Uterus (tissue), 4 donors: ENCODE results near the gene TRABD. TPM values are rescaled to one million over a fixed set of nuclear protein-coding genes. Genes with fewer than 3 reads are reported as not detected.

Source experiments
- DNase-seq, 2 donors: peaks; one replicate each; pipeline ENCODE4 v3.0.0-alpha.2; 2019 to 2020
- H3K27ac ChIP-seq, 2 donors: fragments of 200-600 bp; sonication (generic); 1 replicate in 1 of 2; 2 replicates in 1 of 2; pipeline ENCODE4 v1.5.1; 2016 to 2018
- H3K27me3 ChIP-seq, 2 donors: fragments of 200-600 bp; sonication (generic); one replicate each; pipeline ENCODE4 v1.5.1; 2018 to 2019; ENCODE audit warnings: control low read depth in 1 of 2
- H3K36me3 ChIP-seq, 2 donors: fragments of 200-600 bp; sonication (generic); one replicate each; pipeline ENCODE4 v1.5.1; 2019; ENCODE audit warnings: control low read depth in 1 of 2
- H3K4me1 ChIP-seq, 2 donors: fragments of 200-600 bp; sonication (generic); one replicate each; pipeline ENCODE4 v1.5.1; 2018 to 2019; ENCODE audit warnings: control low read depth in 1 of 2
- H3K4me3 ChIP-seq, 2 donors: fragments of 200-600 bp; sonication (generic); 1 replicate in 1 of 2; 2 replicates in 1 of 2; pipeline ENCODE4 v1.5.1; 2018 to 2019; ENCODE audit warnings: mild to moderate bottlenecking in 1 of 2
- H3K9me3 ChIP-seq, 2 donors: fragments of 200-600 bp; sonication (generic); one replicate each; pipeline ENCODE4 v1.5.1; 2019; ENCODE audit warnings: control low read depth in 1 of 2
- CTCF ChIP-seq, 4 experiments: fragments of 200-600 bp in 2 of 4; fragments of 450-650 bp in 2 of 4; sonication (generic) in 2 of 4; IDR thresholded peaks; one replicate each; pipeline ENCODE4 v1.5.1; 2016 to 2019; ENCODE audit warnings: antibody characterized with exemption in 4 of 4, mild to moderate bottlenecking in 2 of 4, moderate library complexity in 1 of 4
- POLR2A ChIP-seq, 2 donors: fragments of 450-650 bp; IDR thresholded peaks; one replicate each; pipeline ENCODE4 v1.6.1; 2016; ENCODE audit warnings: antibody characterized with exemption in 2 of 2, mild to moderate bottlenecking in 1 of 2, moderate library complexity in 1 of 2
- intact Hi-C: fragments of 100-400 bp; cut with DNase I; formaldehyde crosslinking; loops from one replicate; pipeline ENCODE4 v1.15.1; 2023; ENCODE audit warnings: low total_unique reads
- total RNA-seq, 4 donors: library from RNA; depleted of rRNA in 3 of 4; stranded (reverse); fragments of >200 nt in 3 of 4; gene quantifications; one replicate each; pipeline versions ENCODE4 v1.1.0 to v1.2.4, GENCODE V29; 2014 to 2023
- donor health status: DM: yes; HTN: yes; CAD: no.

Gene TRABD
- total RNA-seq, 4 donors from 2014 or later = 9.5 to 37.3 (median 15.0) TPM

- DNase-seq = no peak
- intact Hi-C loops = no loop called here
- Histone ChIP-seq H3K9me3 (no peaks in the 10 kb centered on the region), H3K27me3 (peaks cover 0 to 2% of the 10 kb centered on the region in 2 donors), H3K4me1 (no peaks in the 10 kb centered on the region), H3K36me3 (no peaks in the 10 kb centered on the region), H3K27ac (no peak overlapping the region), H3K4me3 (no peak overlapping the region)
- TF ChIP-seq POLR2A (IDR thresholded peaks at IDR 0.05) (no peak), CTCF (IDR thresholded peaks at IDR 0.05) (no peak)
These were observed 9.5 kb upstream of the TRABD start for GRCh38 chr22:50175921-50176849.

- Histone ChIP-seq H3K27ac (no peak overlapping the region), H3K4me3 (no peak overlapping the region), H3K4me1 (no peaks in the 10 kb centered on the region), H3K36me3 (no peaks in the 10 kb centered on the region), H3K27me3 (no peaks in the 10 kb centered on the region), H3K9me3 (no peaks in the 10 kb centered on the region)
- intact Hi-C loops = no loop called here
- TF ChIP-seq POLR2A (IDR thresholded peaks at IDR 0.05) (no peak), CTCF (IDR thresholded peaks at IDR 0.05) (no peak)
- no peak for DNase-seq
These were observed 8.7 kb upstream of the TRABD start for GRCh38 chr22:50176850-50177536.

- Histone ChIP-seq H3K36me3 (no peaks in the 10 kb centered on the region), H3K27me3 (no peaks in the 10 kb centered on the region), H3K4me1 (no peaks in the 10 kb centered on the region), H3K9me3 (no peaks in the 10 kb centered on the region), H3K4me3 (no peak overlapping the region), H3K27ac (no peak overlapping the region)
- TF ChIP-seq CTCF (IDR thresholded peaks at IDR 0.05) = no peak
- TF ChIP-seq POLR2A (IDR thresholded peaks at IDR 0.05) = no peak
- no peak for DNase-seq
- intact Hi-C loops = no loop called here
These were observed 7.9 kb upstream of the TRABD start for GRCh38 chr22:50177537-50178470.

GRCh38 chr22:50178471-50178864 lies 7.2 kb upstream of the TRABD start:
- no peak for TF ChIP-seq CTCF (IDR thresholded peaks at IDR 0.05)
- TF ChIP-seq POLR2A (IDR thresholded peaks at IDR 0.05) = no peak
- no peak for DNase-seq
- no peak overlapping the region for H3K4me3 ChIP-seq
- H3K4me1 ChIP-seq = no peaks in the 10 kb centered on the region
- H3K36me3 ChIP-seq = no peaks in the 10 kb centered on the region
- no peaks in the 10 kb centered on the region for H3K9me3 ChIP-seq
- H3K27me3 ChIP-seq = no peaks in the 10 kb centered on the region
- no peak overlapping the region for H3K27ac ChIP-seq
- intact Hi-C loops = no loop called here
